HG03159 (cell line): ENCODE measurements around the gene ZIC1.

ENCODE experiments used
- ATAC-seq: cut with Tn5 transposase; IDR thresholded peaks from one replicate; pipeline ENCODE4 v1.9.1; 2021; ENCODE audit warnings: mild to moderate bottlenecking, moderate library complexity; ENCODE audit not compliant: unreplicated experiment

Gene ZIC1

GRCh38 chr3:147379651-147380050, 29.5 kb upstream of the ZIC1 start:
- ATAC-seq = no peak

- no peak for ATAC-seq
Observed at GRCh38 chr3:147380387-147380951, 28.7 kb upstream of the ZIC1 start.

GRCh38 chr3:147380977-147381376, 28.2 kb upstream of the ZIC1 start:
- ATAC-seq = no peak

- no peak for ATAC-seq
Observed at GRCh38 chr3:147381596-147381995, 27.6 kb upstream of the ZIC1 start.

GRCh38 chr3:147383617-147384016, 25.5 kb upstream of the ZIC1 start:
- ATAC-seq = no peak

- ATAC-seq = no peak
Observed at GRCh38 chr3:147384210-147385058, 24.7 kb upstream of the ZIC1 start.

GRCh38 chr3:147385059-147386012, 23.8 kb upstream of the ZIC1 start:
- no peak for ATAC-seq

GRCh38 chr3:147387291-147387884, 21.8 kb upstream of the ZIC1 start:
- no peak for ATAC-seq

- ATAC-seq = no peak
Observed at GRCh38 chr3:147387885-147388699, 21.1 kb upstream of the ZIC1 start.

GRCh38 chr3:147388700-147389580, 20.2 kb upstream of the ZIC1 start:
- no peak for ATAC-seq

GRCh38 chr3:147389717-147390116, 19.4 kb upstream of the ZIC1 start:
- ATAC-seq = no peak

- ATAC-seq = no peak
Observed at GRCh38 chr3:147390589-147391569, 18.3 kb upstream of the ZIC1 start.

GRCh38 chr3:147391781-147392624, 17.2 kb upstream of the ZIC1 start:
- no peak for ATAC-seq

GRCh38 chr3:147392625-147392946, 16.6 kb upstream of the ZIC1 start:
- ATAC-seq = no peak

- no peak for ATAC-seq
Observed at GRCh38 chr3:147393261-147393942, 15.8 kb upstream of the ZIC1 start.

GRCh38 chr3:147393943-147394883, 15.0 kb upstream of the ZIC1 start:
- no peak for ATAC-seq
